Measurements from ENCODE around the gene CR1L. TPM values are rescaled to one million over a fixed set of nuclear protein-coding genes. Genes with fewer than 3 reads are reported as not detected.

CR1L gene
- total RNA-seq, 1 experiment from 2014 or later, result not detected

Other genes with a start within 250 kb of the CR1L start
- 0.02 and 0.08 TPM in 2 replicates for gene CR2, start 190.8 kb upstream of the CR1L start, total RNA-seq (2014; rRNA removed; shearing (Covaris generic))
- gene CR1, start 149.0 kb upstream of the CR1L start, total RNA-seq (2014; rRNA removed; shearing (Covaris generic)), result not detected in 2 replicates
- 41.5 and 55.6 TPM in 2 replicates for gene CD46, start 106.9 kb downstream of the CR1L start, total RNA-seq (2014; rRNA removed; shearing (Covaris generic))